Neural cell (in vitro differentiated cells): Measurements from ENCODE around the gene RPS8. TPM values are rescaled to one million over a fixed set of nuclear protein-coding genes. Genes with fewer than 3 reads are reported as not detected.

ENCODE experiments used
- H2AFZ ChIP-seq: fragments of 200-600, 300-800 bp; sonication (generic), shearing (Covaris generic); 2 replicates; pipeline ENCODE4 v1.6.0; 2014; ENCODE audit warnings: low read depth, mild to moderate bottlenecking, antibody characterized with exemption, low read length, moderate library complexity
- H3F3A ChIP-seq: fragments of 200-600 bp; shearing (Covaris generic); 2 replicates; pipeline ENCODE4 v1.6.1; 2016; ENCODE audit warnings: mild to moderate bottlenecking, moderate library complexity, mixed read lengths, antibody characterized with exemption, low read length; ENCODE audit not compliant: insufficient read depth, poor library complexity, severe bottlenecking
- H3K27ac ChIP-seq: fragments of 200-600, 300-800 bp; sonication (generic), shearing (Covaris generic); 2 replicates; pipeline ENCODE4 v1.5.1; 2014; ENCODE audit warnings: mild to moderate bottlenecking, low read length, moderate library complexity
- H3K27me3 ChIP-seq: fragments of 300-800, 200-600 bp; sonication (generic), shearing (Covaris generic); 2 replicates; pipeline ENCODE4 v1.6.0; 2014; ENCODE audit warnings: mild to moderate bottlenecking, low read depth, low read length, moderate library complexity; ENCODE audit not compliant: insufficient read depth
- H3K36me3 ChIP-seq: fragments of 300-800, 200-600 bp; sonication (generic), shearing (Covaris generic); 2 replicates; pipeline ENCODE4 v1.5.1; 2014; ENCODE audit warnings: mild to moderate bottlenecking, antibody characterized with exemption, low read length, moderate library complexity; ENCODE audit not compliant: insufficient read depth
- H3K4me2 ChIP-seq: fragments of 300-800, 200-600 bp; sonication (generic), shearing (Covaris generic); 2 replicates; pipeline ENCODE4 v1.6.0; 2014; ENCODE audit warnings: mild to moderate bottlenecking, low read length
- H3K4me3 ChIP-seq: fragments of 300-800, 200-600 bp; sonication (generic), shearing (Covaris generic); 2 replicates; pipeline ENCODE4 v1.5.1; 2014; ENCODE audit warnings: mild to moderate bottlenecking, low read length, moderate library complexity
- H3K79me2 ChIP-seq: fragments of 200-600 bp; shearing (Covaris generic); replicated peaks from 2 replicates; pipeline ENCODE4 v1.6.0; 2014; ENCODE audit warnings: mild to moderate bottlenecking, low read length, moderate library complexity; ENCODE audit not compliant: insufficient read depth
- H3K9ac ChIP-seq: fragments of 300-800, 200-600 bp; sonication (generic), shearing (Covaris generic); 2 replicates; pipeline ENCODE4 v1.6.1; 2016; ENCODE audit warnings: mild to moderate bottlenecking, low read length, mixed read lengths
- H3K9me2 ChIP-seq: fragments of 200-600 bp; shearing (Covaris generic); 2 replicates; pipeline ENCODE4 v1.6.1; 2016; ENCODE audit warnings: mild to moderate bottlenecking, low read length, mixed read lengths; ENCODE audit not compliant: insufficient read depth
- H3K9me3 ChIP-seq: fragments of 200-600, 300-800 bp; sonication (generic), shearing (Covaris generic); 2 replicates; pipeline ENCODE4 v1.6.1; 2016; ENCODE audit warnings: mild to moderate bottlenecking, mixed run types, low read length, moderate library complexity, mixed read lengths
- H4K20me1 ChIP-seq: fragments of 200-600 bp; shearing (Covaris generic); 2 replicates; pipeline ENCODE4 v1.6.1; 2016; ENCODE audit warnings: mild to moderate bottlenecking, mixed run types; ENCODE audit not compliant: insufficient read depth
- CTCF ChIP-seq: fragments of 450-650 bp; IDR thresholded peaks from 2 replicates; pipeline ENCODE4 v1.5.1; 2014; ENCODE audit warnings: antibody characterized with exemption, mild to moderate bottlenecking, moderate library complexity; ENCODE audit not compliant: poor library complexity, severe bottlenecking
- EP300 ChIP-seq: fragments of 450-650 bp; conservative IDR thresholded peaks from 2 replicates; pipeline ENCODE4 v1.6.1; 2014; ENCODE audit warnings: antibody characterized with exemption, mild to moderate bottlenecking, moderate library complexity; ENCODE audit not compliant: poor library complexity, severe bottlenecking
- EZH2 ChIP-seq: fragments of 200-600, 300-800 bp; shearing (Covaris generic), sonication (generic); IDR thresholded peaks from 2 replicates; pipeline ENCODE4 v1.6.1; 2014; ENCODE audit warnings: antibody characterized with exemption, low read length, borderline replicate concordance, mild to moderate bottlenecking; ENCODE audit not compliant: insufficient read depth, poor library complexity, severe bottlenecking
- MXI1 ChIP-seq: fragments of 450-650 bp; conservative IDR thresholded peaks from 2 replicates; pipeline ENCODE4 v1.6.1; 2014; ENCODE audit warnings: antibody characterized with exemption, mild to moderate bottlenecking; ENCODE audit not compliant: poor library complexity, severe bottlenecking
- POLR2AphosphoS5 ChIP-seq: IDR thresholded peaks from 2 replicates; pipeline ENCODE4 v1.6.1; 2012
- RAD21 ChIP-seq: fragments of 450-650 bp; conservative IDR thresholded peaks from 2 replicates; pipeline ENCODE4 v1.6.1; 2014; ENCODE audit warnings: antibody characterized with exemption, mild to moderate bottlenecking, moderate library complexity
- REST ChIP-seq: IDR thresholded peaks from 2 replicates; pipeline ENCODE4 v1.6.1; 2012; ENCODE audit warnings: borderline replicate concordance
- SMC3 ChIP-seq: fragments of 450-650 bp; conservative IDR thresholded peaks from 2 replicates; pipeline ENCODE4 v1.6.1; 2014; ENCODE audit warnings: antibody characterized with exemption, mild to moderate bottlenecking, moderate library complexity; ENCODE audit not compliant: poor library complexity
- TAF1 ChIP-seq: IDR thresholded peaks from 2 replicates; pipeline ENCODE4 v1.6.1; 2012; ENCODE audit warnings: low read depth
- polyA minus RNA-seq: library from RNA; depleted of rRNA, polyadenylated mRNA; stranded (reverse); fragments of >200 nt; gene quantifications from 2 replicates; pipeline ENCODE4 v1.2.3, GENCODE V29; 2014
- polyA plus RNA-seq: library from polyadenylated mRNA; depleted of rRNA; stranded (reverse); fragments of >200 nt; gene quantifications from 2 replicates; pipeline ENCODE4 v1.2.3, GENCODE V29; 2014

RPS8 gene
- polyA plus RNA-seq (2,015 and 2,061 TPM in 2 replicates), polyA minus RNA-seq (644 and 721 TPM in 2 replicates)

- H3K4me2 ChIP-seq: peak within 1 kb of the TSS; percentile 75
- peaks cover 10% of the 10 kb centered on the region for H3K79me2 ChIP-seq
Measured at GRCh38 chr1:44775078-44775929, at the start of gene RPS8. RPS8 (plus strand) TSS chr1:44775540; CDS start chr1:44775597, 57 bp downstream.

More at GRCh38 chr1:44775078-44775929, at the start of gene RPS8:
- Histone ChIP-seq H3F3A (no peaks in the 10 kb centered on the region), H3K9me2 (no peaks in the 10 kb centered on the region), H3K27ac (peak within 1 kb of the TSS; percentile 96), H3K36me3 (no peaks in the 10 kb centered on the region), H3K9ac (peak within 1 kb of the TSS; percentile 95), H2AFZ (peak within 1 kb of the TSS; percentile 99), H3K27me3 (no peaks in the 10 kb centered on the region), H3K9me3 (no peaks in the 10 kb centered on the region), H3K4me3 (peak within 1 kb of the TSS; percentile 81), H4K20me1 (peaks cover 2% of the 10 kb centered on the region)
- TF ChIP-seq RAD21 (peak; percentile 13), SMC3 (no peak), EZH2 (no peak), REST (peak; percentile 95), EP300 (peak; percentile 80), TAF1 (peak; percentile 95), CTCF (peak; percentile 19), POLR2AphosphoS5 (peak; percentile 98), MXI1 (peak; percentile 97)
